Measurements from ENCODE around the gene PCDHB7. TPM values are rescaled to one million over a fixed set of nuclear protein-coding genes. Genes with fewer than 3 reads are reported as not detected.
A peak's percentile ranks its signal among the peaks of the same experiment; 100 is the strongest.
"Not testable (repeated sequence)": the region's sequence is repeated elsewhere in the genome, so short reads cannot be mapped to it uniquely, and the experiment has no call there.

PCDHB7 gene
- total RNA-seq, 1 donor from 2014 or later: 2.1 TPM

- H3K27me3 ChIP-seq (ENCODE audit: control insufficient read depth in 3 of 3, insufficient read depth in 3 of 3, low read length in 3 of 3): peaks cover 0 to 4% (median 2%) of the 10 kb centered on the region in 3 donors
- no peak overlapping the region for H3K27ac ChIP-seq (ENCODE audit: low read depth, low read length)
- no peaks in the 10 kb centered on the region for H3K4me1 ChIP-seq (ENCODE audit: control insufficient read depth in 3 of 3, insufficient read depth in 3 of 3, low read length in 3 of 3)
- no peak overlapping the region for H3K4me3 ChIP-seq (ENCODE audit: low read length in 3 of 3)
- peaks cover 7 to 22% (median 15%) of the 10 kb centered on the region in 3 donors for H3K9me3 ChIP-seq (ENCODE audit: control insufficient read depth in 3 of 3, low read length in 3 of 3)
- H3K36me3 ChIP-seq (ENCODE audit: control insufficient read depth in 3 of 3, insufficient read depth in 3 of 3, low read length in 3 of 3): no peaks in the 10 kb centered on the region
- no peak overlapping the region for H3K9ac ChIP-seq (ENCODE audit: low read depth in 1 of 3, low read length in 3 of 3)
Measured at GRCh38 chr5:141196363-141196762, 23.9 kb downstream of the PCDHB7 start.

DNA sequence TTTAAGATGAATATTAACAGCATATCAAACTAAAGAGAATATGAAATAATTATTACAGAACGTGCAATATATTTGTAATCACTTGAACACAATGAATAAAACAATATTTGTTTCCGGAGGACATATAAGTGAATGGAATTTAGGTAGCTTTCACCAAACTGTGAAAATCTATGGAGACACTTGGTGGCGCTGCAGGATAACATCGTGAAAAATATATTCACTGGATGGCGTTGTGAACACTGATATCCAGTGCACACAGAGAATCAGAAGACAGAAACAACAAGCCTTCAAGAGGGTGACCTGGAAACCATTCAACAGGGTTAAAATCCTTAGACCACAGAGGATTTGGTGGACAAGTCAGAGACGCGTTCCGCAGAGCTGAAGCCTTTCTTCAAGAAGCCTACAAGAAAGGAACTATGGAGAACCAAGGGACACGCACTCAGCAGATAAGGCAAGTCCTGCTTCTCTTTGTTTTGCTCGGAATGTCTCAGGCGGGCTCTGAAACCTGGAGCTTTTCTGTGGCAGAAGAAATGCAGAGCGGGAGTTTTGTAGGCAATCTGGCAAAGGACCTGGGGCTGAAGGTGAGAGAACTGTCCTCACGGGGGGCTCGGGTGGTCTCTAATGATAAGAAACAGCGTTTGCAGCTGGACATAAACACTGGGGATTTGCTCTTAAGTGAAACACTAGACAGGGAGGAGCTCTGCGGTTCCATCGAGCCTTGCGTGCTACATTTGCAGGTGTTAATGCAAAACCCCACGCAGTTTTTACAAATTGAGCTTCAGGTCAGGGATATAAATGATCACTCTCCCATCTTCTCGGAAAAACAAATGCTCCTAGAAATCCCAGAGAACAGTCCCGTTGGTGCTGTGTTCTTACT is 27.2 kb downstream of the PCDHB7 start, which contains the start of gene PCDHB11:
Gene PCDHB11 (plus strand): TSS at position 269 of the 877 bp plus-strand sequence. CDS start 148 bp downstream, at position 417.
- Histone ChIP-seq H3K9me3 (ENCODE audit: control insufficient read depth in 3 of 3, low read length in 3 of 3) (peaks cover 7 to 15% (median 13%) of the 10 kb centered on the region in 3 donors), H3K36me3 (ENCODE audit: control insufficient read depth in 3 of 3, insufficient read depth in 3 of 3, low read length in 3 of 3) (no peaks in the 10 kb centered on the region), H3K27ac (ENCODE audit: low read depth, low read length) (no peak within 1 kb of the TSS), H3K27me3 (ENCODE audit: control insufficient read depth in 3 of 3, insufficient read depth in 3 of 3, low read length in 3 of 3) (peaks cover 0 to 4% (median 0%) of the 10 kb centered on the region in 3 donors), H3K9ac (ENCODE audit: low read depth in 1 of 3, low read length in 3 of 3) (peak within 1 kb of the TSS in 1 of 3 donors; percentile 51), H3K4me3 (ENCODE audit: low read length in 3 of 3) (peak within 1 kb of the TSS; percentile 39 to 70 (median 55)), H3K4me1 (ENCODE audit: control insufficient read depth in 3 of 3, insufficient read depth in 3 of 3, low read length in 3 of 3) (no peaks in the 10 kb centered on the region)

DNA sequence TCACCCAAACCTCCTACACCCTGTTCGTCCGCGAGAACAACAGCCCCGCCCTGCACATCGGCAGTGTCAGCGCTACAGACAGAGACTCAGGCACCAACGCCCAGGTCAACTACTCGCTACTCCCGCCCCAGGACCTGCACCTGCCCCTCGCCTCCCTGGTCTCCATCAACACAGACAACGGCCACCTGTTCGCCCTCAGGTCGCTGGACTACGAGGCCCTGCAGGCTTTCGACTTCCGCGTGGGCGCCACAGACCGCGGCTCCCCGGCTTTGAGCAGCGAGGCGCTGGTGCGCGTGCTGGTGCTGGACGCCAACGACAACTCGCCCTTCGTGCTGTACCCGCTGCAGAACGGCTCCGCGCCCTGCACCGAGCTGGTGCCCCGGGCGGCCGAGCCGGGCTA is 28.7 kb downstream of the PCDHB7 start:
- H3K36me3 ChIP-seq (ENCODE audit: control insufficient read depth in 3 of 3, insufficient read depth in 3 of 3, low read length in 3 of 3); H3K27ac ChIP-seq (ENCODE audit: low read depth, low read length); H3K4me1 ChIP-seq (ENCODE audit: control insufficient read depth in 3 of 3, insufficient read depth in 3 of 3, low read length in 3 of 3); H3K9ac ChIP-seq (ENCODE audit: low read depth in 1 of 3, low read length in 3 of 3); H3K4me3 ChIP-seq (ENCODE audit: low read length in 3 of 3); H3K27me3 ChIP-seq (ENCODE audit: control insufficient read depth in 3 of 3, insufficient read depth in 3 of 3, low read length in 3 of 3): not testable (repeated sequence)
- H3K9me3 ChIP-seq (ENCODE audit: control insufficient read depth in 3 of 3, low read length in 3 of 3): peaks cover 7 to 15% (median 13%) of the 10 kb centered on the region in 3 donors

GRCh38 chr5:141201646-141202045 is 29.2 kb downstream of the PCDHB7 start:
- peaks cover 7 to 17% (median 14%) of the 10 kb centered on the region in 3 donors for H3K9me3 ChIP-seq (ENCODE audit: control insufficient read depth in 3 of 3, low read length in 3 of 3)
- not testable (repeated sequence) for H3K9ac ChIP-seq (ENCODE audit: low read depth in 1 of 3, low read length in 3 of 3); H3K4me1 ChIP-seq (ENCODE audit: control insufficient read depth in 3 of 3, insufficient read depth in 3 of 3, low read length in 3 of 3); H3K27me3 ChIP-seq (ENCODE audit: control insufficient read depth in 3 of 3, insufficient read depth in 3 of 3, low read length in 3 of 3); H3K36me3 ChIP-seq (ENCODE audit: control insufficient read depth in 3 of 3, insufficient read depth in 3 of 3, low read length in 3 of 3); H3K4me3 ChIP-seq (ENCODE audit: low read length in 3 of 3); H3K27ac ChIP-seq (ENCODE audit: low read depth, low read length)

GRCh38 chr5:141208478-141208877 is 36.0 kb downstream of the PCDHB7 start, which contains the start of gene PCDHB12:
Gene PCDHB12, plus strand, starts transcription at chr5:141208719. Its CDS starts 189 bp downstream, at chr5:141208908.
- Histone ChIP-seq H3K9me3 (ENCODE audit: control insufficient read depth in 3 of 3, low read length in 3 of 3) (peaks cover 0 to 23% (median 9%) of the 10 kb centered on the region in 3 donors), H3K27me3 (ENCODE audit: control insufficient read depth in 3 of 3, insufficient read depth in 3 of 3, low read length in 3 of 3) (peaks cover 0 to 4% (median 0%) of the 10 kb centered on the region in 3 donors), H3K9ac (ENCODE audit: low read depth in 1 of 3, low read length in 3 of 3) (no peak within 1 kb of the TSS), H3K4me3 (ENCODE audit: low read length in 3 of 3) (peak within 1 kb of the TSS in 1 of 3 donors; percentile 55), H3K27ac (ENCODE audit: low read depth, low read length) (no peak within 1 kb of the TSS), H3K4me1 (ENCODE audit: control insufficient read depth in 3 of 3, insufficient read depth in 3 of 3, low read length in 3 of 3) (no peaks in the 10 kb centered on the region), H3K36me3 (ENCODE audit: control insufficient read depth in 3 of 3, insufficient read depth in 3 of 3, low read length in 3 of 3) (no peaks in the 10 kb centered on the region)

GRCh38 chr5:141210281-141210680 is 37.8 kb downstream of the PCDHB7 start:
- peaks cover 4 to 27% (median 9%) of the 10 kb centered on the region in 3 donors for H3K9me3 ChIP-seq (ENCODE audit: control insufficient read depth in 3 of 3, low read length in 3 of 3)
- not testable (repeated sequence) for H3K4me1 ChIP-seq (ENCODE audit: control insufficient read depth in 3 of 3, insufficient read depth in 3 of 3, low read length in 3 of 3); H3K27ac ChIP-seq (ENCODE audit: low read depth, low read length); H3K36me3 ChIP-seq (ENCODE audit: control insufficient read depth in 3 of 3, insufficient read depth in 3 of 3, low read length in 3 of 3); H3K9ac ChIP-seq (ENCODE audit: low read depth in 1 of 3, low read length in 3 of 3); H3K4me3 ChIP-seq (ENCODE audit: low read length in 3 of 3); H3K27me3 ChIP-seq (ENCODE audit: control insufficient read depth in 3 of 3, insufficient read depth in 3 of 3, low read length in 3 of 3)

GRCh38 chr5:141210849-141211248 is 38.4 kb downstream of the PCDHB7 start:
- H3K9ac ChIP-seq (ENCODE audit: low read depth in 1 of 3, low read length in 3 of 3): not testable (repeated sequence)
- peaks cover 4 to 27% (median 9%) of the 10 kb centered on the region in 3 donors for H3K9me3 ChIP-seq (ENCODE audit: control insufficient read depth in 3 of 3, low read length in 3 of 3)

GRCh38 chr5:141213656-141214339 is 41.4 kb downstream of the PCDHB7 start, which contains the start of gene PCDHB13:
Gene PCDHB13, plus strand, starts transcription at chr5:141213919. Its CDS starts 205 bp downstream, at chr5:141214124.
- not testable (repeated sequence) for H3K9ac ChIP-seq (ENCODE audit: low read depth in 1 of 3, low read length in 3 of 3); H3K27me3 ChIP-seq (ENCODE audit: control insufficient read depth in 3 of 3, insufficient read depth in 3 of 3, low read length in 3 of 3); H3K36me3 ChIP-seq (ENCODE audit: control insufficient read depth in 3 of 3, insufficient read depth in 3 of 3, low read length in 3 of 3); H3K4me1 ChIP-seq (ENCODE audit: control insufficient read depth in 3 of 3, insufficient read depth in 3 of 3, low read length in 3 of 3); H3K27ac ChIP-seq (ENCODE audit: low read depth, low read length)
- Histone ChIP-seq H3K4me3 (ENCODE audit: low read length in 3 of 3) (peak within 1 kb of the TSS in 1 of 3 donors; percentile 27), H3K9me3 (ENCODE audit: control insufficient read depth in 3 of 3, low read length in 3 of 3) (peaks cover 9 to 23% (median 13%) of the 10 kb centered on the region in 3 donors)

More at GRCh38 chr5:141210849-141211248, 38.4 kb downstream of the PCDHB7 start:
- not testable (repeated sequence) for H3K36me3 ChIP-seq (ENCODE audit: control insufficient read depth in 3 of 3, insufficient read depth in 3 of 3, low read length in 3 of 3); H3K27ac ChIP-seq (ENCODE audit: low read depth, low read length); H3K4me3 ChIP-seq (ENCODE audit: low read length in 3 of 3); H3K27me3 ChIP-seq (ENCODE audit: control insufficient read depth in 3 of 3, insufficient read depth in 3 of 3, low read length in 3 of 3); H3K4me1 ChIP-seq (ENCODE audit: control insufficient read depth in 3 of 3, insufficient read depth in 3 of 3, low read length in 3 of 3)

GRCh38 chr5:141214583-141214982 is 42.1 kb downstream of the PCDHB7 start:
- H3K27ac ChIP-seq (ENCODE audit: low read depth, low read length); H3K4me1 ChIP-seq (ENCODE audit: control insufficient read depth in 3 of 3, insufficient read depth in 3 of 3, low read length in 3 of 3); H3K9ac ChIP-seq (ENCODE audit: low read depth in 1 of 3, low read length in 3 of 3); H3K36me3 ChIP-seq (ENCODE audit: control insufficient read depth in 3 of 3, insufficient read depth in 3 of 3, low read length in 3 of 3); H3K27me3 ChIP-seq (ENCODE audit: control insufficient read depth in 3 of 3, insufficient read depth in 3 of 3, low read length in 3 of 3): not testable (repeated sequence)
- H3K4me3 ChIP-seq (ENCODE audit: low read length in 3 of 3): peak overlapping the region in 1 of 3 donors; percentile 27
- H3K9me3 ChIP-seq (ENCODE audit: control insufficient read depth in 3 of 3, low read length in 3 of 3): peaks cover 9 to 25% (median 9%) of the 10 kb centered on the region in 3 donors

Data from skeletal muscle tissue (tissue), 4 donors.